Neural crest cell (in vitro differentiated cells): Measurements from ENCODE around the gene GPR62. TPM values are rescaled to one million over a fixed set of nuclear protein-coding genes. Genes with fewer than 3 reads are reported as not detected.

Experiments
- DNase-seq: peaks from one replicate; pipeline ENCODE4 v3.0.0; 2021; ENCODE audit warnings: low read depth, mixed read lengths, low spot score
- H3K27ac Mint-ChIP-seq: one replicate; pipeline ENCODE4 v1.8.0; 2021; ENCODE audit warnings: mild to moderate bottlenecking, mixed read lengths; ENCODE audit not compliant: unreplicated experiment
- H3K27me3 Mint-ChIP-seq: 2 replicates; pipeline ENCODE4 v1.8.0; 2021; ENCODE audit warnings: low read depth, mild to moderate bottlenecking, mixed read lengths
- H3K36me3 Mint-ChIP-seq: 2 replicates; pipeline ENCODE4 v1.8.0; 2021; ENCODE audit warnings: low read depth, mild to moderate bottlenecking, mixed read lengths
- H3K4me1 Mint-ChIP-seq: 2 replicates; pipeline ENCODE4 v1.8.0; 2021; ENCODE audit warnings: mixed read lengths
- H3K4me3 Mint-ChIP-seq: one replicate; pipeline ENCODE4 v1.8.0; 2021; ENCODE audit warnings: mild to moderate bottlenecking, mixed read lengths
- H3K9me3 Mint-ChIP-seq: 2 replicates; pipeline ENCODE4 v1.8.0; 2021; ENCODE audit warnings: mixed read lengths
- CTCF ChIP-seq: fragments of 200-600 bp; sonication (generic); conservative IDR thresholded peaks from 2 replicates; pipeline ENCODE4 v1.5.0; 2021; ENCODE audit warnings: antibody characterized with exemption, mild to moderate bottlenecking
- total RNA-seq: library from RNA; stranded (reverse); gene quantifications from 2 replicates; pipeline ENCODE4 v1.2.1, GENCODE V29; 2021

GPR62 gene
- total RNA-seq, 1 donor from 2014 or later: 0.23 TPM

- DNase-seq: no peak
- Mint-ChIP-seq H3K4me1 (peaks cover 46% of the 10 kb centered on the region), H3K36me3 (no peaks in the 10 kb centered on the region), H3K27me3 (no peaks in the 10 kb centered on the region), H3K4me3 (peak overlapping the region; percentile 19), H3K9me3 (no peaks in the 10 kb centered on the region), H3K27ac (no peak overlapping the region)
- TF ChIP-seq CTCF: no peak
These were observed 51.0 kb downstream of the GPR62 start for GRCh38 chr3:52006017-52006819.

DNA sequence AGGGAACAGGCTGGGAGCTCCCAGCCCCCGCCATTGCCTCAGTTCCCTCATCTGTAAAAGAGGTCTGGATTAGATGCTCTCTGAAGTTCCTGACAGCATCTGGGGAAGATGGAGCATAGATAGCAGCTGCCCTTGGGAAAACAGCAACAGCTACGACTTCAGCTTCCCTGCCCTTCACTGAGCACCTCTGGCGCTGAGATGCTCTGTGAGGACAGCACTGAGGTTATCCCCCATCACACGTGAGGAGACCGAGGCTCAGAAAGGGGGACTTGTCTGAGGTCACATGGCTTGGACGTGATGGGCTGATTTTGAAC, 51.6 kb downstream of the GPR62 start:
- Mint-ChIP-seq H3K4me3 (no peak overlapping the region), H3K27me3 (no peaks in the 10 kb centered on the region), H3K4me1 (peaks cover 45% of the 10 kb centered on the region), H3K36me3 (no peaks in the 10 kb centered on the region), H3K9me3 (no peaks in the 10 kb centered on the region), H3K27ac (no peak overlapping the region)
- no peak for DNase-seq
- no peak for TF ChIP-seq CTCF

Other genes starting within 250 kb of the GPR62 start
- gene GRM2, start 248.3 kb upstream of the GPR62 start, total RNA-seq: 6.6 and 8.3 TPM in 2 replicates
- gene IQCF6, start 176.1 kb upstream of the GPR62 start, total RNA-seq: not detected in 2 replicates
- not detected in 2 replicates for gene IQCF2, start 93.8 kb upstream of the GPR62 start, total RNA-seq
- not detected in 2 replicates for gene IQCF5, start 79.8 kb upstream of the GPR62 start, total RNA-seq
- not detected in 2 replicates for gene IQCF1, start 52.0 kb upstream of the GPR62 start, total RNA-seq
- gene RRP9, start 13.5 kb upstream of the GPR62 start, total RNA-seq: 37.9 and 40.1 TPM in 2 replicates
- gene PARP3, start 13.0 kb upstream of the GPR62 start, total RNA-seq: 4.3 and 4.6 TPM in 2 replicates
- 228 and 235 TPM in 2 replicates for gene PCBP4, start 12.1 kb downstream of the GPR62 start, total RNA-seq
- gene ABHD14B, start 18.7 kb downstream of the GPR62 start, total RNA-seq: 4.7 and 6.2 TPM in 2 replicates
- gene ABHD14A, start 19.7 kb downstream of the GPR62 start, total RNA-seq: 12.3 and 14.8 TPM in 2 replicates
- gene ACY1, start 28.2 kb downstream of the GPR62 start, total RNA-seq: 29.9 and 32.5 TPM in 2 replicates
- gene RPL29, start 40.5 kb downstream of the GPR62 start, total RNA-seq: 1,471 and 1,533 TPM in 2 replicates
- gene DUSP7, start 101.2 kb downstream of the GPR62 start, total RNA-seq: 24.2 and 24.3 TPM in 2 replicates
- 27.7 and 30.1 TPM in 2 replicates for gene POC1A, start 199.0 kb downstream of the GPR62 start, total RNA-seq
- gene ALAS1, start 242.8 kb downstream of the GPR62 start, total RNA-seq: 47.8 and 53.0 TPM in 2 replicates